DND-41 (cell line): ENCODE measurements around the gene ALG8.

ENCODE experiments used
- EZH2 ChIP-seq: IDR thresholded peaks from 3 replicates; pipeline ENCODE4 v1.6.1; 2012; ENCODE audit warnings: borderline replicate concordance, low read depth, mild to moderate bottlenecking, moderate library complexity, low read length, inconsistent platforms; ENCODE audit not compliant: severe bottlenecking
- TF ChIP-seq, protein P1 (sequence below): IDR thresholded peaks from 2 replicates; pipeline ENCODE4 v1.5.1; 2012; ENCODE audit warnings: borderline replicate concordance, low read length, moderate library complexity, mild to moderate bottlenecking; ENCODE audit not compliant: poor library complexity, severe bottlenecking; ENCODE audit errors: extremely low read depth

DNA sequence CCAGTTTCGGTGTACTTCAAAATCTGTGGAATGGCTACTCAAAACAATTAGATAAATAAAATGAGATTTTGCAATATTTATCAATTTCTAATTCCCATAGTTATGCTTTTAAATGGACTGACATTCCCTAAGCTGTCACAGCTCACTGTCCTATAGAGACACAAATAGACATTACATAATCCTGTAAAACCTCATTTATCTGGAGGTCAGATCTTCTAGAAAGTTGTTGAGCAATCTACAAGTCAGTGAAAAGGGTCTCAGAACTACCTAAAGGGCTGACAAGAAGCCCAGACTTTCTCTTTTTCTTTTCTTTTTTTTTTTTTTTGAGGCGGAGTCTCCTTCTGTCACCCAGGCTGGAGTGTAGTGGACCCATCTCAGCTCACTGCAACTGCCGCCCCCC lies 12.0 kb downstream of the ALG8 start:
- TF ChIP-seq, protein P1, sequence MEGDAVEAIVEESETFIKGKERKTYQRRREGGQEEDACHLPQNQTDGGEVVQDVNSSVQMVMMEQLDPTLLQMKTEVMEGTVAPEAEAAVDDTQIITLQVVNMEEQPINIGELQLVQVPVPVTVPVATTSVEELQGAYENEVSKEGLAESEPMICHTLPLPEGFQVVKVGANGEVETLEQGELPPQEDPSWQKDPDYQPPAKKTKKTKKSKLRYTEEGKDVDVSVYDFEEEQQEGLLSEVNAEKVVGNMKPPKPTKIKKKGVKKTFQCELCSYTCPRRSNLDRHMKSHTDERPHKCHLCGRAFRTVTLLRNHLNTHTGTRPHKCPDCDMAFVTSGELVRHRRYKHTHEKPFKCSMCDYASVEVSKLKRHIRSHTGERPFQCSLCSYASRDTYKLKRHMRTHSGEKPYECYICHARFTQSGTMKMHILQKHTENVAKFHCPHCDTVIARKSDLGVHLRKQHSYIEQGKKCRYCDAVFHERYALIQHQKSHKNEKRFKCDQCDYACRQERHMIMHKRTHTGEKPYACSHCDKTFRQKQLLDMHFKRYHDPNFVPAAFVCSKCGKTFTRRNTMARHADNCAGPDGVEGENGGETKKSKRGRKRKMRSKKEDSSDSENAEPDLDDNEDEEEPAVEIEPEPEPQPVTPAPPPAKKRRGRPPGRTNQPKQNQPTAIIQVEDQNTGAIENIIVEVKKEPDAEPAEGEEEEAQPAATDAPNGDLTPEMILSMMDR = no peak
- no peak for TF ChIP-seq EZH2
